Putamen (tissue), 1 donor: Measurements from ENCODE around the gene ANKS6.

Experiments
- DNase-seq: peaks from one replicate; pipeline ENCODE4 v3.0.0-alpha.2; 2016; ENCODE audit warnings: low spot score

The ANKS6 gene

GRCh38 chr9:98772364-98773155, 23.8 kb downstream of the ANKS6 start:
- no peak for DNase-seq

- DNase-seq, result no peak
Measured at GRCh38 chr9:98771209-98771874, 25.0 kb downstream of the ANKS6 start.

- no peak for DNase-seq
Measured at GRCh38 chr9:98770717-98771116, 25.6 kb downstream of the ANKS6 start.

- DNase-seq, result no peak
Measured at GRCh38 chr9:98768344-98768743, 28.0 kb downstream of the ANKS6 start.

- DNase-seq, result no peak
Measured at GRCh38 chr9:98767915-98768314, 28.4 kb downstream of the ANKS6 start.

- DNase-seq, result no peak
Measured at GRCh38 chr9:98767196-98767595, 29.2 kb downstream of the ANKS6 start.

GRCh38 chr9:98766586-98766985, 29.8 kb downstream of the ANKS6 start:
- DNase-seq, result no peak

- DNase-seq, result no peak
Measured at GRCh38 chr9:98765256-98765655, 31.1 kb downstream of the ANKS6 start.

GRCh38 chr9:98763986-98764745, 32.2 kb downstream of the ANKS6 start:
- DNase-seq, result no peak

GRCh38 chr9:98760231-98760630, 36.1 kb downstream of the ANKS6 start:
- no peak for DNase-seq

- DNase-seq, result no peak
Measured at GRCh38 chr9:98755006-98755618, 41.2 kb downstream of the ANKS6 start.

GRCh38 chr9:98751210-98751609, 45.1 kb downstream of the ANKS6 start:
- no peak for DNase-seq

- no peak for DNase-seq
Measured at GRCh38 chr9:98750364-98751060, 45.8 kb downstream of the ANKS6 start.

- DNase-seq, result no peak
Measured at GRCh38 chr9:98747476-98747875, 48.9 kb downstream of the ANKS6 start.

GRCh38 chr9:98745470-98745869, 50.9 kb downstream of the ANKS6 start:
- no peak for DNase-seq

GRCh38 chr9:98743818-98744611, 52.3 kb downstream of the ANKS6 start:
- no peak for DNase-seq

- no peak for DNase-seq
Measured at GRCh38 chr9:98743329-98743728, 53.0 kb downstream of the ANKS6 start.

GRCh38 chr9:98742325-98743280, 53.8 kb downstream of the ANKS6 start:
- DNase-seq, result no peak

GRCh38 chr9:98740226-98740881, 56.0 kb downstream of the ANKS6 start:
- no peak for DNase-seq
